ENCODE results near the gene CAMTA1.

CAMTA1 gene

DNA sequence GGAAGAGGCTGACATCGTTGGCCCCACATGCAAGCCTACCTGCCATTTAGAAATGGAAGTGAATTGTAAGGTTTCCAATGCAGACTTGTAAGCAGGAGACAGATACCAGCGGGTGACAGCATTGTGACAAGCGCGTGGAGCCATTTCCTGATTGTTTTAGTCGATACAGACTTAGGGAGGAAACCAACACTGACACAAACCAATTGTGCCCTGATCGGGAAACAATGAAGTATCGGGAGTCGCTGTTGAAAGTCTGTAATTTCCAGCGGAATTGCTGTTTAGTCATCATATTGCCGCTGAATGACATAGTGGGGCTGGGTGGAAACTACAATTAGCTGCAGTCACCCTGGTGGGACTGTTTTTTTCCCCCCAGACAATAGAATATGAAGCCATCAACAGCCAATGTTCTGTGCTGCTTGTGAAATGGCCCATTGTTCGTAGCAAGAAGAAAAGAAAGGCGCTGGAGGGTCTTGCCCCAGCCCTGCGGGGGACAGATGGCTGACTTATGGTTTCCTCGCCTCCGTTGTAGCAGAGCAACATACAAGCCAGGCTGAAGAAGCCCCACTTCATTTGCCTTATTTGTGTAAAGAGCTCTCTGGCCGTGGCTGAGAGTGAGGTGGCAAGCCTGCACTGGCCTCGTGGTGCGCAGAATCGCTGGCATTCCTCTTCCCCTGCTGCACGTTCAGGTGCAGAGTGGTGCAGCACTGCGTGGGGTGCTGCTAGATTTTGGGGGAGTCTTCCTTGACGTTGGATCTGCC, 462.7 kb downstream of the CAMTA1 start:
- no peak for DNase-seq

DNA sequence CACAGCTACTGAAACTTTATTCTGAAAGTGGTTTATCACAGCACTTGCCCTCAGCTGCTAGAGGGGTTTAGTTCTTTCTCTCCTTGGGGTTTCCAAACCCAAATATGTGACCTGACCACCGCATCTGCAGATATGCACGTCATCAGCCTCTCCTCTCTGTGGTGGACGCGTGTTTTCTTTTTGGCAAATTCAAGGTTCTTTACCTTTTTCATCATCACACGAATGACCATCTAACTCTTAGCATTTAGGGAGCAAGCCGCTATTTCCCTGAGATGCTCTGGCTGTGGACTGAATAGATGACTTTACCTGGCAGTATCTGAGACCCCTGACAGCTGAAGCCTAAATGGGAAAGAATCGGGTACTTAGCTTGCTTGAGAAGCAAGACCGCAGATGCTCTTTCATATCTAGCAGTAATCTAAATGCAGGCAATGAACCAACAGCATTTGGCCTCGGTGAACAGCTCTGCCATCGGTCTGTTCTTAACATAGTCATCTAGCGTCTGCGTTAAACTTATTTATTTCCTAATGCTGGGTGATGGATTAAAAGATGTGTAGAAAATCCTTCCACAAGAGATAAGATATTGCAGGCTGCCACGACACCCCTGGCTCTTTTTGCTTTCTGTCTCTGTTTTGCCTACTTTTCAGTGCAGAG, 463.4 kb downstream of the CAMTA1 start:
- DNase-seq = no peak

DNA sequence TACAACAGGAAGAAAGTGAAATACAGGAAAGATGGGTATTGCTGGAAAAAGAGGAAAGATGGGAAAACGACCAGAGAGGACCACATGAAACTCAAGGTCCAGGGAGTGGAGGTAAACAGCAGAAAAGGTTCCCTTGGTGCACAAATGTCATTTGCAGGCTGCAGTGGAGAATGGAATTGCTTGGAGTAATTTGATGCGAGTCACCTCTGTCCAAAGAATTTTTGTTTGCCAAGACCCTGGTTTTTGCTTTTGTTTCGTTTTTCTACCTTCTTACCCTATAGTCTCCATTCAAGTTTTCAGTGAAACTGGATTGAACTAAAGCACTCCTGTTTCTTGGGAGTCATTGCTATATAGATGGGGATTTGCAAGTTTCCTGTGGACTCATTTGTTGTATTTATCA, 464.3 kb downstream of the CAMTA1 start:
- DNase-seq = no peak

DNA sequence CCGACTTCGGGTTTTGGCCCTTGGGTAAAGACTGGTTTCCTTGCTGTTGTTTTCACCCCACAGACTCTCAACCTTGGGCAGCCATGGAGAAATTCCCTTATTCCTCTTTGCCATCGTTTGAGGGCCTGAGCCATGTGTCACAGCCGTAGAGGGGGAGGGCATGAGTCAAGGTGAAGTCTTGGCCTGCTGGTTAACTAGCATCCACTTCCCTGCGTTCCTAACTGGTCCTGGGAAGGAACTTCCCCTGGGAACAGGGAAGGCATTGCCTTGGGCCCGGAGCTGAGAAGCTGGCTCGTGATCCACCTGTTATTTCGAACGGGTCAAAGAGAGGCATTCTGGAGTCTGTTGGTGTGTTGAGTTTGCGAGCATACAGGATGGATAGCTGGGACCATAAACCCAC, 464.9 kb downstream of the CAMTA1 start:
- DNase-seq = peak; percentile 14

DNA sequence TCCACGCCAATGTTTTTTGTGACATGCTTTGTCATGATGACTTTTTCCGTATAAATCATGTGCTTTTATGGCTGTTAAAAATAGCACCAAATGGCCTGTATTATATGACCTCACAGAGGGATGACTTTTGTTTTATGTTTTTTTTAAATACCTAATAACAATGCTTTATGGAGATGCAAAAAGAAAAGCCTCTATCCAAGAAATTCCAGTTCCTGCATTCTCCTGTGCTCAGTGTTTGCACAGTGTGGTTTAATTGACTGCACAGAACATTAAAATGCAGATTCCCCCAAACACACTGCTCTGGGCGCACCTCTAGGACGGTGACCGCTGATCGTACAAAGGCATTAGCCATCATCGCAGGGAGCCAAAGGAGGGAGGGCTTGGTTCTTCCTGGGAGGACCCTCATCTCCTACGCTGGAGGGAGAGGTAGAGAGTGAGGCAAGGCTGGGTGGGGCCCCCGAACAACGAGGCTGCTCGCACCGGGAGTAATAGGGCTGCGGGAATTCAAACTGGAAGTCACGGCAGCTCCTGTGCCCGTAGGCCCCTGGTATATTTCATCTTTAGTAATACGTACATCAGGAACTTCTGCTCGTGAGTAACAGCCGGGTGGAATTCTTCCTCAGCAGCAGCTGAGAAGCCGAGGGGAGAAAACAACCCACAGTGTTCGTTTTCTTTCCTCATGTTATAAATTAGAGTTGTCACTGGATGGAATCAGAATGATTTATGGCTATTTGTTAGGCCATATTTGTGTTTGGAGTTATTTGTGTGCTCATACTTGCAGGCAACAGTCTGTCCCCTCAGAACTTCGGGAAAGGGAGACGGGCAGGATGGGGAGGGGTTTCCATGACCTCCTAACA, 465.6 kb downstream of the CAMTA1 start:
- DNase-seq = no peak

DNA sequence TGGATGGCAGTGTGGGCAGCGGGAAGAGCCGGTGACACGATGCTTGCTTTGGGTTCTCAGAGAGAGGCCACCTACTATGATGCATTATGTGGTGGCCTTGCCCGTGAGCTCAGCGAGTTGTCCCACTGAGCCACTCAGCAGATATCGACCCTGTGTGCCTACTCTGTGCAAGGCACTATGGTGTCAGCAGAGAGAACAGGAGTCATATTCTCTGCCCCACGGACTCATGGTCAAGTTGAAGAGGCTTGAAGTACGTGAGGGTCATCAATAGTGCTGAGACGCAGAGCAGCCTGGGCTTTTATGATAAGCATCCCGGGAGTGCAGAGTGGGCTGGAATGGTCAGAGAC, 466.2 kb downstream of the CAMTA1 start:
- DNase-seq = no peak

DNA sequence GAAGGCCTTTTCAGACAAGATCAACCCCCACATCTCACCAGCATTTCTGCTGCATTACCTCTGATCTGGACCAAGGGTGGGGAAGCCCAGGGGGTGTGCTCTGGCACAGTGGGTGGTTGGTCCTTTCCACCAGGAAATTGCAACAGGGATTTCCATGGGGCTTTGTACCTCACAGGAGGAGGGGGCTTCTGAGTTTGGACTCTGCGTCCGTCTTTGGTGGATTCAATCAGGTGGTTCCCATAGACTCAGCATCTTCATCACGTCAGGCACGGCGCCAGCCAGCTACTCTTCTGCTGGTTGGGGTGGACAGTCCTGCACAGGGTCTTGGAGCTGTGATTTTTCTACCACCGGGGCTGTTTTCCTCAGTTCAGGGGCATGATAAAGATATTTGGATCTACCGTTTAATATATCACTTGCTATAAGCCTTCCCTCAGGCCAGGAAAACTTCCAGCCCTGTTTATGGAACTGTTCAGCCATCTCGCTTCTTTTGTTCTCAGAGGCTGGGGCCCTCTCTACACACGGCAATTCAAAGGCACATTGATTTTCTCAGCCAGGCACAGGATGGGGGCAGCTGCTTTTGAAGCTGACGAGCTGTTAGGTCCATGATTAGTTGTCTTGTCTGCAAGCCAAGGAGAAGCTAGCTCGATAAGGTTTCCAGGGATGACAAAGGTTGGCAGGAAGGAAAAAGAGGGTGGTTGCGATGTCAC, 467.3 kb downstream of the CAMTA1 start:
- no peak for DNase-seq

DNA sequence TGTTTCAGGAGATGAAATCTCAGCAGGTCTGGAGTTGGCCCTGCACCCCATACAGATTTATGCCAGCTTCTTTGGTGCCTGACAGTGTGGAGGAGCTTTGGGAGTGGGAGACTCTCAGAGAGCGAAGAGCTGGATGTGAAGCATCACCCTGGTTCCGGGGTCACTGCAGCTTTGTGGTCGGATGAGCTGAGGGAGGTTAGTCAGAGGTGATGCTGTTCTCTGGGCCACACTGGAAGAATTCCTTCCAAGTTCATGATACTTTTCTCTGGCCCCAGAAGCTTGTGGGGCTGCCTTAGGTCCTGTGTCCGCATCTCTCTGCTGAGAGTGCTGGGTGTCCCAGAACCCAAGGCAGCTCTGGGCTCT, 467.8 kb downstream of the CAMTA1 start:
- DNase-seq = peak; percentile 43

DNA sequence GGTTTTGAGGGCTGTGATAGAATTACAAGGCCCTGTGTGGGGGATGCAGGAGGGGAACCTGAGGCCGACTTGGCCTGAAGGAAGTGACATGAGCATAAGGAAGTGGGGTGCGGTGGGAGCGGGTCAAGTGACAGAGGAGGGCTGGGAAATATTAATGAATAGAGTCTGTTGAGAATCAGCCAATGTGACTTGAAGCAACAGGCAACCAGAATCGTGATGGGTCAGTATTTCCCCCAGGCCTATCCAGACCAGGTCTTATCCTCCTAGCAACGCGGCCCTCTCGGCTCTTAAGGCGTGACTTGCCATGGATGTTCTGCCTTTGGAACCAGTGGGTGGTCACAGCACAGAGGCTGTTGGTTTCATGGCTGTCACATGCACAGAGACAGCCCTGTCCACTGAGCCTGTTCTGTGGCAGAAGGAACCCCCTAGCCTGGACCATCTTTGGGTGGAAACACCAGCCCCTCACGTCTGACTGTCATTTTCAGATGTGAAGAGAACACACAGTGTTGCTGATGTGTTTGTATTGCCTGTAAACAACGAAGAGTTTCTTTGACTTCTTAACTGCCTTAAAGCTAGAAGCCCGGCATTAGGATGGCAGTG, 468.8 kb downstream of the CAMTA1 start:
- DNase-seq = no peak

DNA sequence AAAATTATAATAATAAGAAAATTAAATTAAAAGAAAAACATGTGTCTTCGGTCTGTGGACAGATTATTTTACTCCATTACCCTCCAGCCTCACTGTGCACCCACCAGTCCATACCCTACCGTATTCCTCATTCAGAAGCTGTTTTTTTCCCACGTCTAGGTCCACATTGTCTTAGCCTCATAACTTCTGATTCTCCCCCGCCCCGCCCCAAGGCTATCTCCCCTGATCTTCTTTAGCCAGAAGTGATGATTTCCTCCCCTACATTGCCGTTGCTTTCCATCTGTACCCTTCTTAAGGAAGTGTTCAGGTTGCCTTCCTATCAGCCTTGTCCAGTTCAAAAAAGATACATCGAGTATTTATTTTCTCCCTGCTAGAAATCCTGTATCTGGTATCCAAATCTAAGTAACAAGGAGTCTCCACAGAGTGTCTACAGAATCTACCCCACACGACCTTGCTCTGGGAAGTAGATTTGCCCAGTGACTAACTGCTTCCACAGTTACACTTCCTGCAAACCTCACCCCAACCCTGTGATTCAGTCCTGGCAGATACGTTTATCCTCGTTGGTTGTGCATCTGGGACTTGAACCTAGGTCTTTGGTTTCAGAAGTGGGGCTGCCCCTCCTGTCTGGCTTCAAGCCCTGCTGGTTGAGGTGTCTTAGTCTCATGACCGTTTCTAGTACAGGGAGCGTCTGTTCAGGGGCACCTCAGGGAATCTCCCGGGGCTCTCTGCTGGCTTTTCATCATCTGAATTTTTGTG, 470.2 kb downstream of the CAMTA1 start:
- DNase-seq = peak; percentile 45

DNA sequence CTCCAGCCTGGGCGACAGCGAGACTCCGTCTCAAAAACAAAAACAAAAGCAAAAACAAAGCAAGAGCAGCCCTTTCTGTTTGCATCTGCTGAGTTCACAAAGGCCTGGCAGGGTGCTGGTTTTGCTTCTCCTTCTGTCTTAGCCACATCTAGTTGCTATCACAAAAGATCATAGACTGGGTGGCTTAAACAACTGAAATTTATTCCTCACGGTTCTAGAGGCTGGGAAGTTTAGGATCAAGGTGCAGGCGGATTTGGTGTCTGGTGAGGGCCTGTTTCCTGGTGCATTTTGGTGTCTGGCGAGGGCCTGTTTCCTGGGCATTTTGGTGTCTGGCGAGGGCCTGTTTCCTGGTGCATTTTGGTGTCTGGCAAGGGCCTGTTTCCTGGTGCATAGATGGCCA, 471.3 kb downstream of the CAMTA1 start:
- DNase-seq = no peak

DNA sequence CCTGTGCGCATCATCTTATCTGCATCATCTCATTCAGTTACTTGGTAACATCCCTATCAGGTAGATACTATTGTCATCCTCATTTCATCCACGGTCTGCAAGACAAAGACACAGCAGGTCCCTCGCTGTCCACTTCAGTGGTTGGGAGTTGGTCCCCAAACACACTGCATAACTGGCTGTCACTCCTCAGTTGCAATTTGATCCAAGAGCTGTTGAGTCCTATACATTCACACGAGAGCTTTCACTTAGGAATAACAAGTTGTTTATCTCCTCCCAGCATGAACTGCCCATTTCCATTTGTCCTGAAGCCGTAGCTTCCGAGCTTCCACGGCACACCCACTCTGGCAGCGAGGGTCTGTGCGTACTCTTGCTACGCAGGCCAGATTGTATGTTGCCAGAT, 472.0 kb downstream of the CAMTA1 start:
- DNase-seq = no peak

DNA sequence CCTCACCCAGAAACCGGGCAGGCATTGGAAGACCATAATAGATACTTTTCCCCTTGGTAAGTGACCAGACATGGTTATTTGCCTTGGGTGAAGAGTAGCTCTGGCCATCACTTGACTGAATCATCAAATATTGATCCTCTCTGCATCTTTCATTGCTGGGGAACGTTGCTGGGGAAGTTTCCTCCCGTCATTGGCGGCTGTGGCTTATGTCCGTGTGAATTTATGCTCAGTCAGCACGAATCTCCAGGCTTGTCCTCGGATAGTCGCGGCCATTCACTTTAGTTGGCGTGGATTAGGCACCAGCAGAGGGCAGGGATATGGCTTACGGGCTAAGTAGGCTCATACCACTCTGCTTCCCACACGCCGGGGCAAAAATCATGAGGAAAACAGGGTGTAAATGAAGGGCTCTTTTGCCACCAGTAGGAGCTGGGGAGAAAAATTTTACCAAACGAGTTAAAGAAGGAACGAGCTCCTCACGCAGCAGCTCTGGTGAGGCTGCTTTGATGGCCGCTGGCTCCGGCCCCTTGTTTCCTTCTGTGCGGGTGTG, 473.4 kb downstream of the CAMTA1 start:
- no peak for DNase-seq

DNA sequence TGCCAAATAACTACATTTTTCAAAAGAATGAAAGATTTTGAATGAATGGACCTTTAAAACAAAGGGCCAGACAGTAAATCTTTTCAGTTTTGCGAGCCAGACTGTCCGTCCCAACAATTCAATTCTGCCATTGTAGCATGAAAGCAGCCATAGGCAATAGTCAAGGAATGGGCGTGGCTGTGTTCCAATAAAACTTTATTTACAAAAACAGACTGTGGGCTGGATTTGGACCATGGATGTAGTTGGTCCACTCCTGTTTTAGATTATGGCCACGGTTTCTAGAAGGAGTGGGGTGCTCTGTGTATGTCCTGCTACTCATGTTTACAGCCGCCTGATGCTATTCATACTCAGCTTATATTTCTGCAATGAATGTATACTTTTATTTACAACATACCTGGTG, 474.7 kb downstream of the CAMTA1 start:
- no peak for DNase-seq

DNA sequence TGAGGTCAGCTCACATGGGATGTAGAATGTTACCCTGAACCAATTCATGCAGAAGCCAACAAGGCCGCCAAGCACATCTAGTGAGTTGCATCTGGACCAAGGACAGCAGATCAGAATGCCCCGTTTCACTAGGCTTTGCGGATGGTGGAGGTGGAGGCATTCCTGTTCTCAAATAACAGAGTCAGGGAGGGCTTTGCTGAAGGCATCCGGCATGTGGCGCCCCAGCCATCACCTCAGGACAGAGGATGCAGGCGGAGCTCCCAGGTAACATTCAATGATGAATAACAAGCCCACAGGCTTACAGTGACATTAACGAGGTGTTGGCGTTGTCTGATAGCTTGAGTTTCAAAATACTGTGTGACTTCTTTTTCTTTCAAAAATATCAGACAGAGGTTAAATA, 476.2 kb downstream of the CAMTA1 start:
- DNase-seq = no peak

DNA sequence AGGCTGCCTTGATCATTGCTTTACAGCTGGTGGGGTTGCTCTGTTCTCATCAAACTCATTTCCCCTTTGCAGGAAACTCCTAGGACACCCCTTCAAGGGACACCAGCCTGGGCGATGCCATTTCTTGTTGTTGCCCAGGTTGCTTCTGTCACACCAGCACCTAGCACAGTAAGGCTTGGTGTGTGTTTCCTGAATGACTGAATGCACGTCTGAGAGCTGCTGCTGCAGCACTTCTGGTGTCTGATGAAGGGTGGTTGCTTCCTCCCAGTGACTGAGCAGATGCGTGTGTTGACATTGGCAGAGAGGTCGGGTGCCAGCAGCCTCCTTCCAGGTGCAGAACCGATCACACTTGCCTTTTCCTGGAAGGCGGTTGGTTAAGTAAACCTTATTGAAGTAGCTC, 477.4 kb downstream of the CAMTA1 start:
- DNase-seq = no peak

DNA sequence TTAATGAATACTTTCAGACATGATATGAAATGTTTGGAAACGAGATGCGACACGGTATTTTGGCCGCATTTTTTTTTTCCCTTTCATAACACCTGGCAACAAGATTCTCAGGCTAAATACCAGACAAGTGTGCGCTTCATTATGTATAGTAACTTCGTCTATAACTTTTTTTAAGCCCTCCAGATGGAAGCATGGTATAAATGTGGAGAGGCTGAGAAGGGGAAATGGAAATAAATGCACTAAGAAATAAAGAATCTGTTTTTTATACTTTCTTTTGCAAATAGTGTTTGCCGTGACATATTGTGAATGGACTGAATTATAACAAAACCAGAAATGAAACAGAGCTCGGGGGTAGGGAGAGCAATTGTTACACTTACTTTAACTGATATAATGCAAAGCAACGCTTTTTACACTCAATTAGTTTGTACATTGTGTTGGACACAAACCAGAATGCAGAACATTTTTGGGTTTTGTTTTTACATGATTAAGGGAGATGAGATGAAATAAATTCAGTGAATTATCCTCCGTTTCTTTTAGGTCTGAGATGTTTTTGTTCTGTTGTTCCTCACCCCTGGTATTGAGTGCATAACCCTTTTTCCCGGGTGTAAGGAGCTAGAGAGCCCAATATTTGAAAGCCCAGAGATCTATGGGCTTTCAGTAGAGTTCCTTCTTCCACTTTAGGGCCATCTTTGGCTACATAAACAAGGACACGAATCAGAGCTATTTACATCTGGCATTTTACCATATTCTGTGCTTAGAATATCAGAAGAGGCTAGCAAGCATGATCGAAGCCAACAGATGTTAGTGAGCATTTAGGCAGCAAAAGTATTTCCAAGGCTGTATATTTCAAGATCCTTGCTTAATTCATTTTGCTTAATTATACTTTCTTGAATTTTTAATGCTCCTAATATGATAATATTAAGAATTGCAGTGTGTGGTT, 478.0 kb downstream of the CAMTA1 start:
- DNase-seq = no peak

DNA sequence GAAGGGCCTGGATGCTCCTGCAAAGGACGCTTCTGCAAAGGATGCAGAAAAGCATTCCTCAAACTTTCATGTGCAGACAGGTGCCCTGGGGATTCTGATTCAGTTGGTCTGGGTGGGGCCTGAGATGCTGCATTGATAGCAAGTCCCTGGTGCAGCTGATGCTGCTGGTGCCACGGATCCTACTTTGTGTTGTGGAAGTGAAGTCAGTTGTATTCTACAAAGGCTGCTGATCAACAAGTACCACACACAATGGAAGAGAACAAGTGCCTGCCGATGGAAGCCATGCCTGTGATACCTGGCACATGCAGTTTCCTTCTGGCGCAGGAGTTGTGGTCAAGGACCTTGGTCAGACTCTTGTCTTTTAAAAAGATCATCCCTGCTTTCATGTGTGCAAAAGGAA, 478.8 kb downstream of the CAMTA1 start:
- DNase-seq = no peak

DNA sequence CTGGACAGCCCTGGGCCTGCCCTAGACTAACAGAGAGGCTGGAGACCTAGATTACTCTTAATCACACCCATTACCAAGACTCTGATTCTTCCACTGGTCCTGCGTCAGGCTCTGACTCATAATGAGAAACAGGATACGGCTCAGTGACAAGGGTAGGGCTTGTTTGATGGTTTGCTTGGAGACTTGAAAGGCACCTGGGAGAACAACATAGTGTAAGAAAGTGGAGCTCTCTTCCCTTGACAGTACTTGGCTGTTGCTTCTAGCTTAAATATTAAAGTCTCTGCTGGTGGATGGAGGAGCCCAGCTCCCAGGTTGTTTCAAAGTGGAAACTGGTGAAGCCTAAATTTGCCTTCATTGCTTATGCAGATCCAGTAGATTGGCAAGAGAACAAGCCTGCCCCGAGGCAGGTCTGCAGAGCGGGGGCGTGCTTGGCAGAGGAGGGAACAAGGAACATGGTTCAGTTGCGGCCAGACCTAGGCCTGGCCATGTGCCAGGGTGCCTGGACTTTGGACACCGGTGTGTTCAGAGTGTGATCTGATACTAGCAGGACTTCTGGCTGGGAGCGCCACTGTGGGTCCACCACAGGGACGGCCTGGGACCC, 480.6 kb downstream of the CAMTA1 start:
- peak; percentile 81 for DNase-seq

DNA sequence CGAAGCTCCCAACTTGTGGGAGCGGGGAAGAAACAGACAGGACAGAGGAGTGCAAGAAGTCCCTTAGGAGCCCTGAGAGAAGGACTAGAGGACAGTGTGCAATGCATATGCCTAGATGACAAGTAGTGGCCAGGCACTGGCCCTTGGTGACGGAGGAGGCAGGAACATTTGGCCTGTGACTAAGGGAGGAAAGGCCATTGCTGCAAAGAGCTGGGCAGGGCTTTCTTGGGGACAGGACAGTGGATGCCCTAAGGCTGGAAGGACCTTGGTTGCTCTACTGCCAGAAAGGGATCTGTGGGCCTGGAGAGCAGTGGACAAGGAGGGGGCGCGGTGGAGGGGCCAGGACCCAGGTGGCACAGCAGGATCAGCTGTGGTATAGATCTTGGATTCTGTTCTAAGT, 481.3 kb downstream of the CAMTA1 start:
- DNase-seq = no peak
